Measurements from ENCODE around the gene POU2AF2.
"Not testable (repeated sequence)": the region's sequence is repeated elsewhere in the genome, so short reads cannot be mapped to it uniquely, and the experiment has no call there.

POU2AF2 gene, protein sequence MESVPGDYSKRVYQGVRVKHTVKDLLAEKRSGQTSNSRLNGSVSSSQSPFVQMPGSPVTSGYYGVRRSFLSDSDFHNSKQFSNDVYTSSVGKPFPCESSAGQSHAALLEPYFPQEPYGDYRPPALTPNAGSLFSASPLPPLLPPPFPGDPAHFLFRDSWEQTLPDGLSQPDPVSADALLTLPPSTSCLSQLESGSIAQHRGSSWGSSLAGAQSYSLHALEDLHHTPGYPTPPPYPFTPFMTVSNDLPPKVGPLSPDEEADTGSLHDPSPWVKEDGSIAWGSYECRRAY

GRCh38 chr11:111245425-111245824, at the start of gene POU2AF2:
Gene POU2AF2 (plus strand): TSS chr11:111245725. CDS start chr11:111245854, 129 bp downstream.
- no peak for DNase-seq (ENCODE audit: low spot score)

- DNase-seq (ENCODE audit: low spot score): no peak
Observed at GRCh38 chr11:111200010-111200534, 45.5 kb upstream of the POU2AF2 start.

- no peak for DNase-seq (ENCODE audit: low spot score)
Observed at GRCh38 chr11:111204211-111204610, 41.3 kb upstream of the POU2AF2 start.

DNA sequence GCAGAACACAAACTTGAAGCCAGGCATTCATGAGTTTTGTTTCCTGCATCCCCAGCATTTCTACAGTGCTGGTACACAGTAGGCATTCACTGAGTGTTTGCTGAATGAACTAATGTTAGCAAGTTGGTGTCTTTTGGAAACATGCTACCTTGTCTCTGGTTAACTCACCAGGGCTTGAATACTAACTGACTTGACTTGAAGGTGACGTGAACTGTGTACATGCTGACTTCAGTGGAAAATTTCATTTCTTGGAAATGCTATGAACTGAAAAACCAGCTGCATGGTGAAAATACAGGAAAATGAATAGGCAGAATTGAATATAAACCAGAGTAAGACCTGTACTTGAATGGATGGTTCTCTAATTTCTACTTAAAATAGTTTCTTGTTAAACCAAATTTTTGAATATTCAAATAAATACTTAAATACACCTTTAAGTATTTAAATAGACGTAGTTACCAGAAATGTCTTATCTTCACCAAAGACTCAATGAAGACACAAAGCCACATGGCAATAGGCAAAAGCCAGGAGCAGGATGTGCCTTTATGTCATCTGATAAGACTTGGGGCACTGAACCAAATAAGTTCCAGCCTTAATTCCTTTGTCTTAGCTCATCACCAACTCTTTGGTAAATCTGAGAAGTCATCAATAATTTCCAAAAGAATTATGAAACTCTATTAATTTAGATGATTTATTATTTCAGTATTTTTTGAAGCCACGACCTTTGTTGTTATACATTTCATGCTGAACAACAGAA, 39.7 kb upstream of the POU2AF2 start:
- no peak for DNase-seq (ENCODE audit: low spot score)

- no peak for DNase-seq (ENCODE audit: low spot score)
Observed at GRCh38 chr11:111206472-111206871, 39.1 kb upstream of the POU2AF2 start.

- DNase-seq (ENCODE audit: low spot score): no peak
Observed at GRCh38 chr11:111207213-111207612, 38.3 kb upstream of the POU2AF2 start.

- DNase-seq (ENCODE audit: low spot score): no peak
Observed at GRCh38 chr11:111209543-111210355, 35.8 kb upstream of the POU2AF2 start.

DNA sequence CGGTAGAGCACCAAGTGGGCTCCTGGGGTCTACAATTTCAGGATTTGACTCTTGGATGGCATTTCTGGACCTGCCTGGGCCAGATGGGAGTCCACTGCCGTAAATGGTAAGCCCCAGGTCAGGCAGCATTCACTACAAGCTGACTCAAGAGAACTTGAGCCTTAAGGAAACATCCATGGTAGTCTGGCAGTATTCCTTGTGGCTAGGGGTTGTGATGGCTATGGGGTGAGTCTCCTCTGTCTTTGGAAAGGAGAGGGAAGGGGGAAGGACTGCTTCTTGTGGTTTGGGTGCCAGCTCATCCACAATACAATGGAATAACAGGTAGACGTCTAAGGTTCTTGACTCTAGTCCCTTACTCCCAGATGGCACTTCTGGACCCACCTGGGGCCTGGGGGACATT, 32.3 kb upstream of the POU2AF2 start:
- DNase-seq (ENCODE audit: low spot score): no peak

DNA sequence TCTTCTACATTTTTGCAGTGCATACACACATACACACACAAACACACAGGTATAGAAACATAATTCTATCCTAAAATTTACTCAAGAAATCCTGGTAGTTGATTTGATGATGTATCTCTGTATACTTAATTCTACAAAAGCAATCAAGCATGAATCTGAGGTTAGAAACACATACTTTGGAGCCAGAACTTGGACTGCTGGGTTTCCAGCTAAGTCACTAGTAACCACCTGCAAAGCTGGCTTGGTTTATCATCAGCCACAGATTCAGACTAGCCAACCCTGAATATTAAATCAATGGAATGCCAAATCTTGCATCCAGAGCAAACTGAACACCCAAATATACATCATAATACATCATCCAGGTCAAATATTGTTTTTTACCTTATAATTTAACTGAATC, 24.8 kb upstream of the POU2AF2 start:
- DNase-seq (ENCODE audit: low spot score): no peak

GRCh38 chr11:111221208-111221607, 24.3 kb upstream of the POU2AF2 start:
- DNase-seq (ENCODE audit: low spot score): no peak

- DNase-seq (ENCODE audit: low spot score): not testable (repeated sequence)
Observed at GRCh38 chr11:111221936-111222335, 23.6 kb upstream of the POU2AF2 start.

DNA sequence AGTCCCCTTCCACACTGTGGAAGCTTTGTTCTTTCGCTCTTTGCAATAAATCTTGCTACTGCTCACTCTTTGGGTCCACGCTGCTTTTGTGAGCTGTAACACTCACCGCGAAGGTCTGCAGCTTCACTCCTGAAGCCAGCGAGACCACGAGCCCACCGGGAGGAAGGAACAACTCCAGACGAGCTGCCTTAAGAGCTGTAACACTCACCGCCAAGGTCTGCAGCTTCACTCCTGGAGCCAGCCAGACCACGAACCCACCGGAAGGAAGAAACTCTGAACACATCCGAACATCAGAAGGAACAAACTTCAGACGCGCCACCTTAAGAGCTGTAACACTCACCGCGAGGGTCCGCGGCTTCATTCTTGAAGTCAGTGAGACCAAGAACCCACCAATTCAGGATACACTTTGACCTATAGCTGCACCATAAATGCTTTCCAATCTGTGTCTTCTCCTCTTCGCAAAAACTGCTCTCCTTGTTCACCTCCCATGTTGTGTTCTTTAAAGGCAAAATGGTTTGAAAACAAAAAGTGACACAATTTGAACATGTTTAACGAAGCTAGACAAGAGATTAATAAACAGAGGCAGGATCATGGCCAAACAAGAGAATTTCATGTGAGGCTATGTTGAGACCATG, 22.6 kb upstream of the POU2AF2 start:
- not testable (repeated sequence) for DNase-seq (ENCODE audit: low spot score)

- no peak for DNase-seq (ENCODE audit: low spot score)
Observed at GRCh38 chr11:111225881-111226280, 19.6 kb upstream of the POU2AF2 start.

DNA sequence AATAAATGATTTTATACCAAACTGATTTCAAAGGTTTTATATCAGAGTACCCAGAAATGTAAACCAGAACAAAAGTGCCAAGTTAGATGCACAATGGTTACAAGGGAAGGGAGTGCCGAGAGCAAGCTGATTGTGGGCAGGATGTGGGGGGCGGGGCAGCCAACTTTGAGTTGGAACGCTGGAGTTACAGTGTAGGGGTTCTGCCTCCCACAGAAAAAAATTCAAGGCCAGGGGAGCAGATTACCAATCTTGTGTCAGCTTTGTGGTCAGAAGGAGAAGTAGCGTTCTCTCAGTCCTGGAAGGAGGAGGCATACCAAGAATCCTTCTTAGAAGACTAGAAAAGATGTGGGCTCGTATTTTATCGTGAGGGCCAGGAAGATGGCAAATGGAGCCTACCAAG, 15.9 kb upstream of the POU2AF2 start:
- no peak for DNase-seq (ENCODE audit: low spot score)

DNA sequence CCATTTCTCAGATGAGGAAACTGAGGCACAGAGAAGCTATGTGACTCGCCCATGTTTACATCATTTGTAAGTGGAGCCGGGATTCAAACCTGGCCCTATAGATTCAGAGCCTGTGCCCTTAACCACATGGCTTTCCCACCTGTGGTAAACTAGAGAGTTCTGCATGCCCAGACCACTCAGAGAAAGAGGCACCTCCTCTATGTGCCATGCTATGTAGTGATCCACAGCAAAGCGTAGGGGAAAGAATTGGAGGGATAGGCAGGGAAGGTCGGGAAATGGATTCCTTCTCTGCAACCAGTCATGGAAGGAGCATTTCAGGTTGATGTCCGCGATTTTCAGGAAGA, 15.4 kb upstream of the POU2AF2 start:
- DNase-seq (ENCODE audit: low spot score): no peak

GRCh38 chr11:111231836-111232235, 13.7 kb upstream of the POU2AF2 start:
- no peak for DNase-seq (ENCODE audit: low spot score)

- DNase-seq (ENCODE audit: low spot score): no peak
Observed at GRCh38 chr11:111236383-111236782, 9.1 kb upstream of the POU2AF2 start.

DNA sequence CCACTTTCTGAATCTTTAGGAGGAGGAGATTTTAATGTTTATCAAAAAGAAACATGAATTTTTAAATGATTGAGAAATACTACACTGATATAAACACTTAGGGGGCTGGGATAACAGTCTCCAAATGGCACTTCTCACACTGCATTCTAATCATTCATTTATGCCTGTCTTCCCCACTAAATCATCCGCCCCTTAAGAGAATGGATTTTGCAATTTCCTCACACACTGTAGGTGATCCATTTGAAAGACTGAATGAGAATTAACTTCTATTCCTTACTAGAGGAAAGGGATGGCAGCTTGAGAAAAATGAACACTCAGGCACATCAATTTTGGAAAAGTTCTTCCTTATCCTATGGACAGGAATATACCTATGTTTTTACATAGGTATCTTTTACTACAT, 7.6 kb upstream of the POU2AF2 start:
- no peak for DNase-seq (ENCODE audit: low spot score)

DNA sequence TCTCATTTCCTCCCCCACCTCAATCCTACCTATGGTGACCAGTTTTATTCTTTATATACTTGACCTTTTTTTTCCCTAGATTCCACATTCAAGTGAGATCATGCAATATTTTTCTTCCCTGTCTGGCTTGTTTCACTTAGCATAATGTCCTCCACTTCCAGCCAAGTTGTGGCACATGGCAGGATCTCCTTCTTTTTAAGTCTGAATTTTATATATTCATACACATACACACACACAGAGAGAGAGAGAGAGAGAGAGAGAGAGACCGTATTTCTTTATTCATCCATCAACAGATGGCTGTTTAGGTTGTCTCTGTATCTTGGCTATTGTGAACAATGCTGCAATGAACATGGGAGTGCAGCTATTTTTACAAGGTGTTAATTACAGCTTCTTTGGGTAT, 1.4 kb downstream of the POU2AF2 start:
- DNase-seq (ENCODE audit: low spot score): no peak

GRCh38 chr11:111250936-111251335, 5.4 kb downstream of the POU2AF2 start:
- DNase-seq (ENCODE audit: low spot score): no peak

DNA sequence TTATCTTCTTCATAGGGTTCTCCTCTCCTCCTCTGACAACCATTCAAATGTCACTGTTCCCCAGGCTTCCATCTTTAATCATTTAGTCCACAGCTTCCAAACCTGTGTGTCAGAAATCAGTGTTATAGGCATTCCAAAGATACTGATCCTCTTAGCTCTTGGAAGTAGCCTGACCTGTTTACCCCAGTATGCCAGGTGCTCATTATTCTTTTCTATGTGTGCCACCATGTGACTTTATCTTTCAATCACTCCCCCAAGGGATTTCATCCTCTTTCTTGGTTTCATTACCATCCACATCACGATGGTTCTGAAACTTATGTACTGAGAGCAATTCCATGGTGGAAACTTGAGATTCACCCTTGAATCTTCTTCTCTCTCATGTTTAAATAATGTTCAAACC, 7.6 kb downstream of the POU2AF2 start:
- DNase-seq (ENCODE audit: low spot score): no peak

DNA sequence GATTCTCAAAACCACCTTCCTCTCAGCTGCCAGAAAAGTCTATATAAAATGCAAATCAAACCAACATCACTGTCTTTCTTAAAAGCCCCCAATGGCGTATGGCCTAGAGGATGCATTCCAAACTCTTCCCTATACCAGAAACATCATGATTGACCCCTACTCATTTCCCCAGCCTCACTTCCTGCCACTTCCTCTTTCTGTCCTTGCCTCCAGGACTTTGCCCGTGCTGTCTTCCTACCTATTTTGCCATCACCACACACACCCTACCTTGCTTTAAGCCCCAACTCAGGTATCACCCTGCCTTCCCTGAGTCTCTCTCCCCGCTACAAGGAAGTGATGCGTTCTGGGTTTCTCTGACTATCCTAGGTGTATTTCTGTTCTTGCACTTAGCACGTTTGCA, 8.1 kb downstream of the POU2AF2 start:
- no peak for DNase-seq (ENCODE audit: low spot score)

All from hematopoietic multipotent progenitor cell treated with erythropoietin and hydrocortisone succinate and interleukin-3 and kit ligand, for 17 days (in vitro differentiated cells).